Omental fat pad (tissue), 4 donors: Measurements from ENCODE around the gene RAB30. TPM values are rescaled to one million over a fixed set of nuclear protein-coding genes. Genes with fewer than 3 reads are reported as not detected.

Experiments used
- ATAC-seq: fragments of 150-250 bp; one replicate; pipeline ENCODE4 v1.9.1; 2016; ENCODE audit warnings: mild to moderate bottlenecking, moderate library complexity; ENCODE audit not compliant: low FRiP score
- DNase-seq: peaks from one replicate; pipeline ENCODE4 v3.0.0-alpha.2; 2019; ENCODE audit warnings: low spot score
- CTCF ChIP-seq, 3 donors: fragments of 450-650 bp; IDR thresholded peaks; one replicate each; pipeline ENCODE4 v1.5.1; 2016 to 2017; ENCODE audit warnings: antibody characterized with exemption in 3 of 3, mild to moderate bottlenecking in 3 of 3, moderate library complexity in 2 of 3
- total RNA-seq, 4 donors: library from RNA; depleted of rRNA; stranded (reverse); fragments of >200 nt; gene quantifications; one replicate each; pipeline ENCODE4 v1.1.0, GENCODE V29; 2016

Gene RAB30
- total RNA-seq, 4 donors from 2014 or later: 14.8 to 37.9 (median 23.5) TPM

GRCh38 chr11:83061883-83062282, 9.8 kb downstream of the RAB30 start:
- DNase-seq (no peak), ATAC-seq (no peak)
- TF ChIP-seq CTCF (IDR thresholded peaks at IDR 0.05): no peak

DNA sequence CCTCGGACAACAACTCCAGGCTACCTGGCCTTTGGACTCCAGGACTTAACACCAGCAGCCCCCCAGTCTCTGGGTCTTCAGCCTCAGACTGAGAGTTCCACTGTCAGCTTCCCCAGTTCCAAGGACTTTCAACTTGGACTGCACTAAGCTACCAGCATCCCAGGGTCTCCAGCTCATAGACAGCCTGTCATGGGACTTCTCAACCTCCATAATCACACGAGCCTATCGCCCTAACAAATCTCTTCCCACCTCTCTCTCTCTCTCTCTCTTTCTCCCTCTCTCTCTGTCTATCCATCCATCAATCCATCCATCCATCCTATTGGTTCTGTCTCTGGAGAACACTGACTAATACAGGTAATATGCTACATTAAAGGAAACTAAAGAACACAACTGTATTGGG, 10.7 kb downstream of the RAB30 start:
- ATAC-seq: no peak
- no peak for DNase-seq
- TF ChIP-seq CTCF (IDR thresholded peaks at IDR 0.05): no peak

DNA sequence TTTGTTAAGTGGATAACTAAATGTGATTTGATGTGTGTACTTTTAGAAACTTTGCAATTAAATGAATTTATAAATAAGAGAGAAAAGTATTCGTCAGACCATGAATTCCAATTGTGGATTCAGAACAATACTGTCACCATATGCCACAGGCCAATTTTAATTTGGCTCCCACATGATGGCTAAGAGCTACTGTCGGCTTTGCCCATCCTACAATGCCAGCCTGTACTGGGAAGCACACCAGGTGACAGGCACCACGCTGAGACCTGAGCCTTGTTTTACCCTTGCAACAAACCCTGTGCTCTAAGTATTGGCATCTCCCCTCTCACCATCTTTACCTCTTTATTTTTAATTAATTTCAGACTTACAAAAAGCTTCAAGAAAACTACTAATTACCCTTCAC, 14.0 kb downstream of the RAB30 start:
- ATAC-seq (no peak), DNase-seq (no peak)
- no peak for TF ChIP-seq CTCF (IDR thresholded peaks at IDR 0.05)

DNA sequence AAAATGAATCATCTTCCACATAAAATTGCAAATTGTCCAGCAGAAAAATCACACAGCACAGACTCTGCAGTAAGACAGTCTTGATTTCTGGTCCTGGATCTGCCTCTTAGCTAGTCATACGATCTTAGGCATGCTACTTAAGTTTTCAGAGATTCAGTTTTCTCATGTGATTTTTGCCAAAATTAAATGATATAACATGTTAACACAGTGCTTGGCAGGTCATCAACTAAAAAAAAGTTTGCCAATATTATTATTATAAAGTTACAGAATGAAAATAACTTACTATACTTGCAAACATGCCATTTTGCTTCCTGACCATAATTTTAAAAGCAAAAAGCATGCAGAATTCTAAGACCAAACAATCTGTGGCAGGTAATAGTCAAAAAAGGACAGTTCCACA, 15.1 kb downstream of the RAB30 start:
- no peak for TF ChIP-seq CTCF (IDR thresholded peaks at IDR 0.05)
- no peak for DNase-seq
- ATAC-seq: no peak

DNA sequence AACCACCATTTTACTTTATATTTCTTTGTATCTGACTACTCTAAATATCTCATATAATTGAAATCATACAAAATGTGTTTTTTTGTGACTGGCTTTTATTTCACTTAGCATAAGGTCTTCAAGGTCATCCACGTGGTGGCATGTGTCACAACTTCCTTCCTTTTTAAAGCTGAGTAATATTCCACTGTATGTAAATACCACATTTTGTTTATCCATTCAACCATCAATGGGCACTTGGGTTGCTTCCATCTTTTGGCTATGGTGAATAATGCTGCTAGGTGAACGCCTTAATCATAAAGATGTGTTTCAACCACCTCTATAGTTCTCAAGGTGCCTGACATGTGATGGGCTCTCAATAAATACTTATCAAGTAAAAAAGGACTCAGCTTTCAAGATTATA, 15.5 kb downstream of the RAB30 start:
- no peak for TF ChIP-seq CTCF (IDR thresholded peaks at IDR 0.05)
- ATAC-seq (no peak), DNase-seq (no peak)

- no peak for DNase-seq
- no peak for ATAC-seq
- TF ChIP-seq CTCF (IDR thresholded peaks at IDR 0.05): no peak
These were observed 16.8 kb downstream of the RAB30 start for GRCh38 chr11:83054904-83055380.

DNA sequence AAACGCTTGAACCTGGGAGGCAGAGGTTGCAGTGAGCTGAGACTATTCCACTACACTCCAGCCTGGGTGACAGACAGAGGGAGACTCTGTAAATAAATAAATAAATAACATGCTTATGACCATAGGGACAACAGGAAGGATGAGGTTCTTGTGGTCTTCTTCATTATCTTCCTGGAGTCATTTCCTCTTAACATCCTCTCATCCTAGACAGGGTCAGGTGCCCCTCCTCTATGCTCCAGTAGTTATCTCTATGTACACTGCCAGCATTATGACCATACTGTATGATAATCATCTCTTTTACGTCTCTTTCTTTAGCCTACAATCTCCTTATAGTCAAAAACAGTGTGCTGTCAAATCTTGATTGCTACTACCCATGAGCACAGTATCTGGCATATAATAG, 17.7 kb downstream of the RAB30 start:
- TF ChIP-seq CTCF (IDR thresholded peaks at IDR 0.05): no peak
- DNase-seq: no peak
- ATAC-seq: no peak
